H1 (cell line): ENCODE data around the gene KIF26A.

Source experiments
- ASH2L ChIP-seq: fragments of 200-600, 300-600 bp; sonication (generic); IDR thresholded peaks from one replicate; pipeline ENCODE4 v1.7.1; 2017; ENCODE audit warnings: low read length
- BRCA1 ChIP-seq: IDR thresholded peaks from 2 replicates; pipeline ENCODE4 v1.6.1; 2012; ENCODE audit warnings: low read depth, low read length, improper control_type of control experiment
- EZH2 ChIP-seq: fragments of 200-600 bp; sonication (generic); IDR thresholded peaks from 2 replicates; pipeline ENCODE4 v1.7.1; 2012; ENCODE audit warnings: low read depth, mild to moderate bottlenecking, moderate library complexity, low read length, inconsistent platforms; ENCODE audit not compliant: severe bottlenecking
- KDM1A ChIP-seq: fragments of 200-600, 300-600 bp; sonication (generic); IDR thresholded peaks from 2 replicates; pipeline ENCODE4 v1.7.1; 2016; ENCODE audit warnings: mild to moderate bottlenecking, low read length, borderline replicate concordance
- POLR2A ChIP-seq, 2 experiments: IDR thresholded peaks; 1 replicate in 1 of 2; 2 replicates in 1 of 2; pipeline ENCODE4 v1.6.1; 2011; ENCODE audit warnings: low read depth in 2 of 2, low read length in 2 of 2, mild to moderate bottlenecking in 2 of 2; ENCODE audit errors: control extremely low read depth in 1 of 2
- TAF1 ChIP-seq: IDR thresholded peaks from 2 replicates; pipeline ENCODE4 v1.6.1; 2011; ENCODE audit warnings: mild to moderate bottlenecking, low read depth, low read length
- TF ChIP-seq, protein P1 (sequence below): IDR thresholded peaks from 2 replicates; pipeline ENCODE4 v1.6.1; 2011; ENCODE audit warnings: low read depth, mild to moderate bottlenecking, low read length; ENCODE audit not compliant: insufficient read depth
- TF ChIP-seq, protein P2 (sequence below), 3 experiments: IDR thresholded peaks; 1 replicate in 2 of 3; 2 replicates in 1 of 3; pipeline versions ENCODE4 v1.5.1 to v1.6.1; 2011; ENCODE audit warnings: low read length in 3 of 3, mild to moderate bottlenecking in 3 of 3, inconsistent platforms in 2 of 3, low read depth in 1 of 3, moderate library complexity in 1 of 3; ENCODE audit not compliant: insufficient read depth in 1 of 3; ENCODE audit errors: control extremely low read depth in 1 of 3
- TF ChIP-seq, protein P3 (sequence below): IDR thresholded peaks from 2 replicates; pipeline ENCODE4 v1.6.1; 2012; ENCODE audit warnings: inconsistent platforms

DNA sequence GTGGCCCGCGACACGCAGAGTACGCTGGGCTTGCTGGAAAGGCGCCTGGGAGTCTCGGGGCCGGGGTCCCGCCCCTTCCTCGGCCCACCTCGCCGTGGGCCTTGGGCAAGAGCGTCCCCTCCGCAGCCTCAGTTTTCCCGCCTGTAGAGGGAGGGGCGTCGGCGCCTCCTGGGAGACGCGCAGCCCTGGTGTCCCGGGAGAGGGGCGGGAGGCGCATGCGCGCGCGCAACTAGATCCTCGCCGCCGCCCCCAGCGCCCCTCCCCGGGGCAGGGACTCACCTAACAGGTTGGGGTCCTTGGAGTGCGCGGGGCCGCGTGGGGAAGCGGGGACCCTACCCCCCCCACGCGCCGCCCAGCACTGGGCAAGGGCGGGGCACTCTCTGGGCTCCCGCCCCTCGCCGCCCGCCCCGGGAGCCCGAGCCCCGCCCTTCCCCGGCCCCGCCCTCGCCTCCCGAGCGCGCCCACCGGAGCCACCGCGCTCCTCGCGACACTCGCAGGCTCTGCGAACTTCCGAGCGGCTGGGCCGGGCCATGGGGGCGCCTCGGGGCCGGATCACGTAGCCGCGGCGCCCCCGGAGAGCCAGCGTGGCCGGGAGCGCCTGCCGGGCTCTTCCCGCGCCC is at the start of gene KIF26A:
- TF ChIP-seq, protein P1, sequence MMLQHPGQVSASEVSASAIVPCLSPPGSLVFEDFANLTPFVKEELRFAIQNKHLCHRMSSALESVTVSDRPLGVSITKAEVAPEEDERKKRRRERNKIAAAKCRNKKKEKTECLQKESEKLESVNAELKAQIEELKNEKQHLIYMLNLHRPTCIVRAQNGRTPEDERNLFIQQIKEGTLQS: no peak
- no peak for TF ChIP-seq BRCA1
- TF ChIP-seq EZH2: no peak
- TF ChIP-seq, protein P2, sequence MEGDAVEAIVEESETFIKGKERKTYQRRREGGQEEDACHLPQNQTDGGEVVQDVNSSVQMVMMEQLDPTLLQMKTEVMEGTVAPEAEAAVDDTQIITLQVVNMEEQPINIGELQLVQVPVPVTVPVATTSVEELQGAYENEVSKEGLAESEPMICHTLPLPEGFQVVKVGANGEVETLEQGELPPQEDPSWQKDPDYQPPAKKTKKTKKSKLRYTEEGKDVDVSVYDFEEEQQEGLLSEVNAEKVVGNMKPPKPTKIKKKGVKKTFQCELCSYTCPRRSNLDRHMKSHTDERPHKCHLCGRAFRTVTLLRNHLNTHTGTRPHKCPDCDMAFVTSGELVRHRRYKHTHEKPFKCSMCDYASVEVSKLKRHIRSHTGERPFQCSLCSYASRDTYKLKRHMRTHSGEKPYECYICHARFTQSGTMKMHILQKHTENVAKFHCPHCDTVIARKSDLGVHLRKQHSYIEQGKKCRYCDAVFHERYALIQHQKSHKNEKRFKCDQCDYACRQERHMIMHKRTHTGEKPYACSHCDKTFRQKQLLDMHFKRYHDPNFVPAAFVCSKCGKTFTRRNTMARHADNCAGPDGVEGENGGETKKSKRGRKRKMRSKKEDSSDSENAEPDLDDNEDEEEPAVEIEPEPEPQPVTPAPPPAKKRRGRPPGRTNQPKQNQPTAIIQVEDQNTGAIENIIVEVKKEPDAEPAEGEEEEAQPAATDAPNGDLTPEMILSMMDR (IDR thresholded peaks at IDR 0.05; ENCODE audit: control extremely low read depth in 1 of 3, insufficient read depth in 1 of 3, low read depth in 1 of 3, low read length in 3 of 3): no peak
- no peak for TF ChIP-seq KDM1A
- TF ChIP-seq, protein P3, sequence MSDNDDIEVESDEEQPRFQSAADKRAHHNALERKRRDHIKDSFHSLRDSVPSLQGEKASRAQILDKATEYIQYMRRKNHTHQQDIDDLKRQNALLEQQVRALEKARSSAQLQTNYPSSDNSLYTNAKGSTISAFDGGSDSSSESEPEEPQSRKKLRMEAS: no peak
- TF ChIP-seq ASH2L: no peak
- no peak for TF ChIP-seq POLR2A (IDR thresholded peaks at IDR 0.05; ENCODE audit: control extremely low read depth in 1 of 2, low read depth in 2 of 2, low read length in 2 of 2)
- no peak for TF ChIP-seq TAF1
